CD4-positive, alpha-beta T cell (primary cell): ENCODE measurements around the gene FBXL20. TPM values are rescaled to one million over a fixed set of nuclear protein-coding genes. Genes with fewer than 3 reads are reported as not detected.

ENCODE experiments used
- ATAC-seq: fragments of 200-7000 bp; cut with Tn5 transposase; one replicate; pipeline ENCODE4 v1.10.0; 2022; ENCODE audit warnings: mild to moderate bottlenecking; ENCODE audit not compliant: poor library complexity
- CTCF ChIA-PET: fragments of 350-600 bp; sonication (Branson Sonifier 250); formaldehyde crosslinking; loops from one replicate; lab custom pipeline; 2021; ENCODE audit warnings: antibody characterized with exemption, inconsistent platforms; lab: Charles Lee
- POLR2A ChIA-PET: fragments of 350-600 bp; sonication (Branson Sonifier 250); formaldehyde crosslinking; loops from one replicate; lab custom pipeline; 2021; ENCODE audit warnings: antibody characterized with exemption, inconsistent platforms; lab: Charles Lee
- DNase-seq, 14 experiments: peaks; one replicate each; pipeline ENCODE4 v3.0.0-alpha.2; 2013 to 2020; ENCODE audit warnings: mixed read lengths in 2 of 14
- H3K27ac ChIP-seq, 2 donors: one replicate each; pipeline versions ENCODE4 v1.5.1 to v1.7.0; 2013; ENCODE audit warnings: low read length in 2 of 2, low read depth in 1 of 2, mild to moderate bottlenecking in 1 of 2
- H3K27me3 ChIP-seq, 2 experiments: 1 replicate in 1 of 2; 2 replicates in 1 of 2; pipeline versions ENCODE4 v1.6.1 to v1.7.0; 2013; ENCODE audit warnings: low read length in 2 of 2, control low read depth in 1 of 2, mild to moderate bottlenecking in 1 of 2, moderate library complexity in 1 of 2; ENCODE audit not compliant: insufficient read depth in 2 of 2, control insufficient read depth in 1 of 2
- H3K36me3 ChIP-seq: one replicate; pipeline ENCODE4 v1.6.1; 2013; ENCODE audit warnings: low read length, control low read depth; ENCODE audit not compliant: insufficient read depth
- H3K4me1 ChIP-seq: one replicate; pipeline ENCODE4 v1.6.1; 2013; ENCODE audit warnings: low read length, control low read depth; ENCODE audit not compliant: insufficient read depth
- H3K4me3 ChIP-seq: one replicate; pipeline ENCODE4 v1.5.1; 2013; ENCODE audit warnings: mild to moderate bottlenecking, low read length, moderate library complexity
- H3K9me3 ChIP-seq, 2 experiments: 1 replicate in 1 of 2; 2 replicates in 1 of 2; pipeline versions ENCODE4 v1.6.1 to v1.7.0; 2013; ENCODE audit warnings: low read length in 2 of 2, mild to moderate bottlenecking in 2 of 2, control low read depth in 1 of 2, moderate library complexity in 1 of 2; ENCODE audit not compliant: control insufficient read depth in 1 of 2, insufficient read depth in 1 of 2
- H3K27ac Mint-ChIP-seq: one replicate; pipeline ENCODE4 v1.8.0; 2020; ENCODE audit warnings: mixed read lengths
- H3K27me3 Mint-ChIP-seq: one replicate; pipeline ENCODE4 v1.8.0; 2021; ENCODE audit warnings: mixed read lengths
- H3K36me3 Mint-ChIP-seq: one replicate; pipeline ENCODE4 v1.8.0; 2021; ENCODE audit warnings: low read depth, mixed read lengths
- H3K4me1 Mint-ChIP-seq: one replicate; pipeline ENCODE4 v1.8.0; 2021; ENCODE audit warnings: low read depth, mixed read lengths
- H3K4me3 Mint-ChIP-seq: one replicate; pipeline ENCODE4 v1.8.0; 2020; ENCODE audit warnings: mild to moderate bottlenecking, mixed read lengths
- H3K9me3 Mint-ChIP-seq: one replicate; pipeline ENCODE4 v1.8.0; 2020; ENCODE audit warnings: mixed read lengths
- intact Hi-C, 2 experiments: fragments of 100-400 bp; cut with DNase I in 1 of 2; cut with micrococcal nuclease in 1 of 2; formaldehyde crosslinking; loops; one replicate each; pipeline versions ENCODE4 v1.15.1 to v1.9.0; 2023 to 2025; cut with DNase I, micrococcal nuclease
- total RNA-seq, 174 experiments: library from RNA in 2 of 174; stranded (reverse) in 2 of 174; gene quantifications; one replicate each; pipeline ENCODE4 v1.2.3 and lab custom pipeline; 2021 to 2026
- TF ChIP-seq, protein P1 (sequence below): fragments of 200-600 bp; IDR thresholded peaks from one replicate; pipeline ENCODE4 v1.8.0; 2022; ENCODE audit warnings: antibody characterized with exemption, mild to moderate bottlenecking

Gene FBXL20
- total RNA-seq, 2 experiments from 2014 or later: 16.7 to 17.1 TPM

DNA sequence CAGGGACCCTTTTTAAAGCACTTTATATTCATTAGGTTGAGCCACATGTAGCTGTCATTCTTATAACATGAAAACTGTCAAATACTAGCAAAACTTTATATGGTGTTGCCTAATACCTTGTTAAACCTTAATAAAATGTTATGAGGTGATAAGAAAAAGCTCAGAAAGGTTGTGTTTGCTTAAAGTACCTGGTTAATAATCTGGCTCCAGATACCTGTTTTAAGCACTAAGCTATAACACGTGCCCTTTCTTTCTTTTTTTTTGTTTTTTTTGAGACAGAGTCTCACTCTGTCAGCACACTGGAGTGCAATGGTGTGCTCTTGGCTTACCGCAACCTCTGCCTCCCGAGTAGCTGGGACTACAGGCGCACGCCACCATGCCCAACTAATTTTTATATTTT lies 116.7 kb downstream of the FBXL20 start:
- Histone ChIP-seq H3K27me3 (no peaks in the 10 kb centered on the region), H3K27ac (no peak overlapping the region), H3K4me3 (no peak overlapping the region), H3K9me3 (no peaks in the 10 kb centered on the region), H3K36me3 (peaks cover 25% of the 10 kb centered on the region), H3K4me1 (no peaks in the 10 kb centered on the region)
- no peaks in the 10 kb centered on the region for H3K9me3 Mint-ChIP-seq
- TF ChIP-seq, protein P1, sequence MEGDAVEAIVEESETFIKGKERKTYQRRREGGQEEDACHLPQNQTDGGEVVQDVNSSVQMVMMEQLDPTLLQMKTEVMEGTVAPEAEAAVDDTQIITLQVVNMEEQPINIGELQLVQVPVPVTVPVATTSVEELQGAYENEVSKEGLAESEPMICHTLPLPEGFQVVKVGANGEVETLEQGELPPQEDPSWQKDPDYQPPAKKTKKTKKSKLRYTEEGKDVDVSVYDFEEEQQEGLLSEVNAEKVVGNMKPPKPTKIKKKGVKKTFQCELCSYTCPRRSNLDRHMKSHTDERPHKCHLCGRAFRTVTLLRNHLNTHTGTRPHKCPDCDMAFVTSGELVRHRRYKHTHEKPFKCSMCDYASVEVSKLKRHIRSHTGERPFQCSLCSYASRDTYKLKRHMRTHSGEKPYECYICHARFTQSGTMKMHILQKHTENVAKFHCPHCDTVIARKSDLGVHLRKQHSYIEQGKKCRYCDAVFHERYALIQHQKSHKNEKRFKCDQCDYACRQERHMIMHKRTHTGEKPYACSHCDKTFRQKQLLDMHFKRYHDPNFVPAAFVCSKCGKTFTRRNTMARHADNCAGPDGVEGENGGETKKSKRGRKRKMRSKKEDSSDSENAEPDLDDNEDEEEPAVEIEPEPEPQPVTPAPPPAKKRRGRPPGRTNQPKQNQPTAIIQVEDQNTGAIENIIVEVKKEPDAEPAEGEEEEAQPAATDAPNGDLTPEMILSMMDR: no peak
- ChIA-PET POLR2A (no interaction called here), CTCF (no interaction called here)
- H3K4me3 Mint-ChIP-seq: no peak overlapping the region
- DNase-seq: no peak
- peaks cover 17% of the 10 kb centered on the region for H3K36me3 Mint-ChIP-seq
- ATAC-seq: no peak
- intact Hi-C loops: no loop called here
- no peaks in the 10 kb centered on the region for H3K4me1 Mint-ChIP-seq
- no peak overlapping the region for H3K27ac Mint-ChIP-seq
- no peaks in the 10 kb centered on the region for H3K27me3 Mint-ChIP-seq

GRCh38 chr17:39283896-39284295 lies 117.5 kb downstream of the FBXL20 start:
- CTCF ChIA-PET: no interaction called here
- intact Hi-C loops: no loop called here
- Mint-ChIP-seq H3K27ac (peak overlapping the region; percentile 12), H3K36me3 (peaks cover 21% of the 10 kb centered on the region), H3K27me3 (no peaks in the 10 kb centered on the region), H3K9me3 (no peaks in the 10 kb centered on the region), H3K4me1 (no peaks in the 10 kb centered on the region), H3K4me3 (no peak overlapping the region)
- Histone ChIP-seq H3K27me3 (no peaks in the 10 kb centered on the region), H3K27ac (no peak overlapping the region), H3K4me1 (no peaks in the 10 kb centered on the region), H3K4me3 (no peak overlapping the region), H3K36me3 (peaks cover 30% of the 10 kb centered on the region), H3K9me3 (no peaks in the 10 kb centered on the region)
- DNase-seq (no peak), ATAC-seq (no peak)
- TF ChIP-seq, protein P1: no peak
- POLR2A ChIA-PET: no interaction called here

DNA sequence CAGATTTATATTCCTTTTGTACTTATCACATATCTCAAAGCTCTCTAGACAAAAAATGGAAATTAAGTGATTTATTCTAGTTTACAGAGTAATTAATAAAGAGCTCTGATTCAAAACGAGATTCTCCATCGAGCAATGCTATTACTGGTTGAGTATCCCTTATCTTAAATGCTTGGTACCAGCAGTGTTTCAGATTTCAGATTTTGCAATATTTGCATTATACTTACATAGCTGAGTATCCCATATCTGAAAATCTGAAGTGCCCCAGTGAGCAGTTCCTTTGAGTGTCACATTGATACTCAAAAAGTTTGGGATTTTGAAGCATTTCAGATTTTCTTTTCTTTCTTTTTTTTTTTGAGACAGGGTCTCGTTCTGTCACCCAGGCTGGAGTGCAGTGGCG lies 118.3 kb downstream of the FBXL20 start:
- Mint-ChIP-seq H3K4me3 (no peak overlapping the region), H3K27me3 (no peaks in the 10 kb centered on the region), H3K4me1 (no peaks in the 10 kb centered on the region), H3K36me3 (peaks cover 24% of the 10 kb centered on the region), H3K27ac (no peak overlapping the region), H3K9me3 (no peaks in the 10 kb centered on the region)
- peaks cover 31% of the 10 kb centered on the region for H3K36me3 ChIP-seq
- H3K4me3 ChIP-seq: no peak overlapping the region
- no peaks in the 10 kb centered on the region for H3K4me1 ChIP-seq
- no peaks in the 10 kb centered on the region for H3K27me3 ChIP-seq
- ATAC-seq: no peak
- ChIA-PET POLR2A (interaction anchor here (0.6 kb wide), 1 partner anchor 12 kb away, joined by 3 read pairs; no protein-coding TSS in a partner anchor), CTCF (no interaction called here)
- H3K27ac ChIP-seq: no peak overlapping the region
- no peak for DNase-seq
- intact Hi-C loops: no loop called here
- H3K9me3 ChIP-seq: no peaks in the 10 kb centered on the region
- TF ChIP-seq, protein P1: no peak
